ENCODE results near the gene ARHGEF19. TPM values are rescaled to one million over a fixed set of nuclear protein-coding genes. Genes with fewer than 3 reads are reported as not detected.

Gene ARHGEF19
- total and polyA plus RNA-seq, 8 donors, result 3.5 to 20.1 (median 9.5) TPM

DNA sequence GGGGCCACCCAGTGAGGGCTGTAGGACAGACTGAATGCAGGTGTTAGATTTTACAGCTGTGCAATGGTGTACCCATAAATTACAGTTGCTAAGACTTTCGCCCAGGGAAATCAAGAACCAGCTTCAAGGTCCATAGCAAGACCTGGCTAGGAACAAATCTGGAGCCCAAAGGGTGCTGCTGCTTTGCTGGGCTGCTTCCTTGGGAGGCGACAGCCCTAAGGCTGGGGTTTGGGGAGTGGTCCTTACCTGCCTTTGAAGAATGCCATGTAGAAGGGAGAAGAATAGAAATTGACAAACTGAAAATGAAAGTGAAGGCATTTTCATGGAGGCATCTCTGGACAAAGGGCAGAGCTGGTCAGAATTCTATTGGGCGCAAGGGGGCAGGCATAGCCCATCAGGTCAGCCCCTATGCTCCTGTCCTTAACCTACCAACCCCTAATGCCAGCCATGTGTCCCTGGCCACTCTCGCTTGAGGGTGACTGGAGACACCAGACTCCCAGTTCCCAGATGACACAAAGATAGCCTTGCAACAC is 7.6 kb upstream of the ARHGEF19 start:
- Histone ChIP-seq H3K36me3 (no peaks in the 10 kb centered on the region), H3K4me3 (no peak overlapping the region), H3K4me1 (peaks cover 14 to 27% (median 25%) of the 10 kb centered on the region in 4 donors), H3K27ac (no peak overlapping the region), H3K27me3 (no peaks in the 10 kb centered on the region), H3K9me3 (no peaks in the 10 kb centered on the region)
- no peak for DNase-seq
- intact Hi-C loops (cut with DNase I; ENCODE audit: low total_unique reads), result no loop called here
- TF ChIP-seq POLR2A (IDR thresholded peaks at IDR 0.05), result no peak
- TF ChIP-seq, protein P1, sequence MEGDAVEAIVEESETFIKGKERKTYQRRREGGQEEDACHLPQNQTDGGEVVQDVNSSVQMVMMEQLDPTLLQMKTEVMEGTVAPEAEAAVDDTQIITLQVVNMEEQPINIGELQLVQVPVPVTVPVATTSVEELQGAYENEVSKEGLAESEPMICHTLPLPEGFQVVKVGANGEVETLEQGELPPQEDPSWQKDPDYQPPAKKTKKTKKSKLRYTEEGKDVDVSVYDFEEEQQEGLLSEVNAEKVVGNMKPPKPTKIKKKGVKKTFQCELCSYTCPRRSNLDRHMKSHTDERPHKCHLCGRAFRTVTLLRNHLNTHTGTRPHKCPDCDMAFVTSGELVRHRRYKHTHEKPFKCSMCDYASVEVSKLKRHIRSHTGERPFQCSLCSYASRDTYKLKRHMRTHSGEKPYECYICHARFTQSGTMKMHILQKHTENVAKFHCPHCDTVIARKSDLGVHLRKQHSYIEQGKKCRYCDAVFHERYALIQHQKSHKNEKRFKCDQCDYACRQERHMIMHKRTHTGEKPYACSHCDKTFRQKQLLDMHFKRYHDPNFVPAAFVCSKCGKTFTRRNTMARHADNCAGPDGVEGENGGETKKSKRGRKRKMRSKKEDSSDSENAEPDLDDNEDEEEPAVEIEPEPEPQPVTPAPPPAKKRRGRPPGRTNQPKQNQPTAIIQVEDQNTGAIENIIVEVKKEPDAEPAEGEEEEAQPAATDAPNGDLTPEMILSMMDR (IDR thresholded peaks at IDR 0.05), result no peak
- no peak for TF ChIP-seq POLR2AphosphoS5 (IDR thresholded peaks at IDR 0.05)
- TF ChIP-seq EP300 (IDR thresholded peaks at IDR 0.05), result no peak
- 88 to 95% (median 91%) methylated on average over 4 of the region's 4 CpGs for WGBS, 5 donors

DNA sequence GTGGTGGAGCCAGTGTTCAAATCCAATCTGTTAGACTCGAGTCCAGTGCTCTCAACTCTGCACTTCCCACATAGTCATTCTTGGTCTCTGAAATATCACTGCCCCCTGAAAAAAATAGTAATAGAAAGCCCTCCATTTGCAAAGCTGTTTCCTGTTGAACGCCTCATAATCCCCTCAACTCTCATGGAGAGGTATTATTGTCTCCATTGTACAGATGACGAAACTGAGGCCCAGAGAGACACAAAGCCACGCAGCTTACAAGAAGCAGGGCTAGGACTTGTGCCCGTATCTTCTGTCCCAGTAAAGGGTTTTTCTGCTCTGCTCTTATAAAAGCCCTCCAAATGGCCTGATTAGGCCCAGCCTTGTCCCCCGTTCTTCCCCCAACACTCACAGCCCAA is 6.2 kb upstream of the ARHGEF19 start:
- H3K27ac ChIP-seq, result peak overlapping the region in 4 of 5 donors; percentile 72 to 92 (median 86)

DNA sequence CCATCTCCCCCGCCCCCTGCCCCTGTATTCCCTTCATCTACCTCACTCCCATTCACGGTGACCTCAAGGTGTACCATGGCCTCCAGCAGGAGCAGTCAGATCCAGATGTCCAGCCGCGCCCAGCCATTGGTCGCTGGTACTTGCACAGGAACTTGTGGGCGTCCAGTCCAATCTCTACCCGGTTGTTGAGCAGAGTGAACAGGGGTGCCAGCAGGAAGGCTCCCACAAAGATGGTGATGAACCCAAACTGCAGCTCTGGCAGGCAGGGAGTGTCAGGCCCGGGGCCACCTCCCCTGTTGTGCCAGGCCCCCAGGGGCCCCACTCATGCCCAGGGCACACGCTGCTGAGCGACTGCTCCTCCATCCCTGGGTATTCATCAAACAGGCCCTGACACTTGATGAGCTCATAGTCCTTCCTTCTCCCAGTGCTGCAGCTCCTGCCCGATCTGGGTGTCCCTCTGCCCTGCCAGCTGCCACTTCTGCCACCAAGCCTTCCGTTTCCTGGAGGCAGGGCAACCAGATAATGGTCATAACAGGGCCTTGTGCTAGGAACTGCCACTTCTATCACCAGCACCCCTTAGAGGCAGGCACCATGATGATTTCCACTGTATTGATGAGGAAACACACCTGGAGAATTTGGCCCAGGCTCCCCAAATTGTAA is 5.7 kb upstream of the ARHGEF19 start:
- H3K4me3 ChIP-seq, result peak overlapping the region; percentile 49 to 56 (median 52)
- WGBS, 5 donors, result 55 to 69% (median 61%) methylated on average over 12 of the region's 12 CpGs
- TF ChIP-seq EP300 (IDR thresholded peaks at IDR 0.05) (no peak), POLR2AphosphoS5 (IDR thresholded peaks at IDR 0.05) (no peak), POLR2A (IDR thresholded peaks at IDR 0.05) (no peak)
- TF ChIP-seq, protein P1 (IDR thresholded peaks at IDR 0.05), result no peak

More for the DNA sequence above, 6.2 kb upstream of the ARHGEF19 start:
- WGBS, 5 donors, result 89 to 94% (median 92%) methylated on average over 6 of the region's 6 CpGs
- no peak overlapping the region for H3K4me3 ChIP-seq
- intact Hi-C loops (cut with DNase I; ENCODE audit: low total_unique reads), result no loop called here
- H3K36me3 ChIP-seq, result no peaks in the 10 kb centered on the region
- H3K27me3 ChIP-seq, result no peaks in the 10 kb centered on the region
- TF ChIP-seq POLR2AphosphoS5 (IDR thresholded peaks at IDR 0.05) (no peak), POLR2A (IDR thresholded peaks at IDR 0.05) (no peak), EP300 (IDR thresholded peaks at IDR 0.05) (no peak)
- TF ChIP-seq, protein P1 (IDR thresholded peaks at IDR 0.05), result no peak
- DNase-seq, result no peak
- peaks cover 14 to 27% (median 25%) of the 10 kb centered on the region in 4 donors for H3K4me1 ChIP-seq
- H3K9me3 ChIP-seq, result no peaks in the 10 kb centered on the region

DNA sequence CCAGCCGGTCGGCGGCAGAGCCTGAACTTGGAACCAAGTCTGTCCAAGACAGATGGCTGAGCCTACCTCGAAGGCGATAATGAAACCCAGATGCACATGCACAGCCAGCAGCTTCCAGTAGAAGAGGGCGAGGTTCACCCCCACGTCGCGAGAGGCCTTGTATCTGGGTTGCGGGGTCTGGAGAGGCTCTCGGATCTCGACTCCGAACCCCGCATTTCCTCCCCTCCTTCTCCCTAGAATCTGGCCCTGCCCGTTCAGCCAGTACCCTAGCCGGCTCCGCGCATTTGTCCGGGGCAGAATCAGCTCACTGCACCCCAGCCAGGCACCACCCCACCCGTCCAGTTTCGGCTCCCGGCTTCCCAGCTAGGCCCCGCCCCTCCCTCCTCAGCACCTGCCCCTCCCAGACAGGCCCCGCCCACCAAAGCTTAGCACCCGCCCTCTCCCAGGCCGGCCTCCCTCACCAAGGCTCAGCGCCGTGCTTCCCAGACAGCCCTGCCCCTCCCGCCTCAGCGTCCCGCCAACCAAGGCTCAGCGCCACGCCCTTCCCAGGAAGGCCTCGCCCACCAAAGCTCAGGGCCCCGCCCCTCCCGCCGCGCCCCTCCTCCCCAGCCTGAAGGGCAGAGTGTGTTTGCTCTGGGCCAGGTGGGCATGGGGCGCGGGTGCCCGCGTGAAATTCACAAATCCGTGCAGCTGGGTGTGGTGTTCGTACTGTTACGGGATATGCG is 4.8 kb upstream of the ARHGEF19 start:
- Histone ChIP-seq H3K27ac (peak overlapping the region; percentile 83 to 92 (median 85)), H3K4me3 (peak overlapping the region; percentile 49 to 56 (median 52)), H3K36me3 (no peaks in the 10 kb centered on the region), H3K4me1 (peaks cover 14 to 36% (median 29%) of the 10 kb centered on the region in 4 donors), H3K9me3 (no peaks in the 10 kb centered on the region), H3K27me3 (no peaks in the 10 kb centered on the region)
- 1 to 2% (median 2%) methylated on average over 23 to 46 of the region's 46 CpGs for WGBS, 5 donors
- TF ChIP-seq EP300 (IDR thresholded peaks at IDR 0.05) (no peak), POLR2AphosphoS5 (IDR thresholded peaks at IDR 0.05) (peak in 2 of 3 donors; percentile 35 to 82), POLR2A (IDR thresholded peaks at IDR 0.05) (peak in 1 of 4 donors; percentile 35)
- intact Hi-C loops (cut with DNase I; ENCODE audit: low total_unique reads), result no loop called here
- peak; percentile 99 to 100 for DNase-seq

More for the DNA sequence above, 5.7 kb upstream of the ARHGEF19 start:
- no peaks in the 10 kb centered on the region for H3K9me3 ChIP-seq
- H3K4me1 ChIP-seq, result peaks cover 14 to 30% (median 25%) of the 10 kb centered on the region in 4 donors
- peak overlapping the region; percentile 72 to 92 (median 84) for H3K27ac ChIP-seq
- intact Hi-C loops (cut with DNase I; ENCODE audit: low total_unique reads), result no loop called here
- peak in 1 of 2 donors; percentile 50 for DNase-seq
- H3K36me3 ChIP-seq, result no peaks in the 10 kb centered on the region
- no peaks in the 10 kb centered on the region for H3K27me3 ChIP-seq

Data from stomach (tissue), 9 donors.